H54 (cell line): ENCODE measurements around the gene FAM81A.

ENCODE experiments used
- DNase-seq: peaks from one replicate; pipeline ENCODE4 v3.0.0; 2011; ENCODE audit warnings: low spot score, mixed read lengths; ENCODE audit not compliant: insufficient read length
- FAIRE-seq: peaks from 3 replicates; lab custom pipeline; 2011; peaks lifted over from hg19 to GRCh38; lab: Jason Lieb, UNC
- POLR2A ChIP-seq: IDR thresholded peaks from 2 replicates; pipeline ENCODE4 v1.6.1; 2011; ENCODE audit warnings: low read depth, mild to moderate bottlenecking, low read length

The FAM81A gene

GRCh38 chr15:59571606-59572005 is 133.6 kb downstream of the FAM81A start:
- no peak for TF ChIP-seq POLR2A
- FAIRE-seq (no peak), DNase-seq (no peak)
